HG03103 (cell line): Measurements from ENCODE around the gene STAG2.
A peak's percentile ranks its signal among the peaks of the same experiment; 100 is the strongest.

Experiments used
- ATAC-seq: cut with Tn5 transposase; IDR thresholded peaks from one replicate; pipeline ENCODE4 v1.9.1; 2021; ENCODE audit warnings: low read depth; ENCODE audit not compliant: unreplicated experiment

The STAG2 gene

GRCh38 chrX:123971982-123972381 lies 10.5 kb downstream of the STAG2 start:
- no peak for ATAC-seq

DNA sequence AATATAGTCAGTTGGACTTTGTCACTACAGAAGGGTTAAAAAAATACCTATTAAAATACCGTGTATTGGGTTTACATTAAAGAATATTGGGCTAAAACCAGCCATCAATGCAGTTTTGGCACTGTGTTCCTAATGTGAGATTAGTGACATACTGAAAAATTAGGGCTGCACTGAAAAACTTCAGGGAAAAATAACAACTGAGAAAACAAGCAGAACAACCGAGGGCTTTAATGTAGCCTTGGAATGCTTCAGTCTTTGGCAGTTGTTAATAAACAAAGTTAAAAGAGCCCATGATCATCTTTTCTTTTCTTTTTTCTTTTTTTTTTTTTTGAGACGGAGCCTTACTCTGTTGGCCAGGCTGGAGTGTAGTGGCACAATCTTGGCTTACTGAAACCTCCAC lies 12.4 kb downstream of the STAG2 start:
- no peak for ATAC-seq

DNA sequence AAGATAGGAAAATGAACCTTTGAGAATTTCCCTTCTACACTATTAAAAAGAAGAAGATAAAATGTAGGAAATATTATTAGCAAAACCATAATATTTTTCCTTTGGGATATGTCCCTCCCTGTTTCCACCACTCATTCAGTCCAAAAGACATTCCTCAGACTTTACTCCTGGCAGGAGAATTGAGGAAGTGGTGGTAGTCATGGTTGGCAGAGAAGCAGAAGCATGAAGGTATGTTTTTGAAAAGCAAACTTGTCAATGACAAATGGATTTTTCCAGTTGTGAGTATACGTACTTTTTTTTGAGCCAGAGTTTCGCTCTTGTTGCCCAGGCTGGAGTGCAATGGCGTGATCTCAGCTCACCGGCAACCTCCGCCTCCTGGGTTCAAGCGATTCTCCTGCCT lies 13.7 kb downstream of the STAG2 start:
- ATAC-seq, result no peak

DNA sequence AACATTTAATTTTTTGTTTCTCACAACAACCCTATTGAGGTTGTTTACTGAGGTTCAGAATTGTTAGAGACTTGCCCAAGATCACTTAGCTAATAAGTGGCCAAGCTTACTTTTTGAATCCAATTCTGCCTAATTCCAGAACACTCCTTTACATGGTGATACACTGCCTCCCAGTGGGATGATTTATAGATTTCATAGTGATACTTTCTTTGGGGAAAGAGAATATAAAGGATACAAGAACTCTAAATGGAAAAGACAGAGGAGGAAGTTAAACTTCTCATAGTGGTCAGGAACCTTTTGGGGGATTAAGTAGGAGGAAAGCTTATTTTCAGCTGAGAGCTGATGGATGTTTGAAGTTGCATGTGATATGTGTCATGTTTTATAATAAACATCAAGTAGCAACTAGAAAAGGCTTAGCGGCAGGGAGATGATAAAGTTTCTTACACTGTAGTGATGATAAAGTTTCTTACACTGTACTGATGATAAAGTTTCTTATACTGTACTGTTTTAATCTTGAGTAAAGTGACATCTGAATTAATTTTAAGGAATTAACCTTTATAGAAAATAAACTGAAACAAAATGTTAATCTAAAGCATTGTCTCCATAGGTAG lies 15.3 kb downstream of the STAG2 start:
- no peak for ATAC-seq

- no peak for ATAC-seq
These were observed 21.7 kb downstream of the STAG2 start for GRCh38 chrX:123983240-123983639.

DNA sequence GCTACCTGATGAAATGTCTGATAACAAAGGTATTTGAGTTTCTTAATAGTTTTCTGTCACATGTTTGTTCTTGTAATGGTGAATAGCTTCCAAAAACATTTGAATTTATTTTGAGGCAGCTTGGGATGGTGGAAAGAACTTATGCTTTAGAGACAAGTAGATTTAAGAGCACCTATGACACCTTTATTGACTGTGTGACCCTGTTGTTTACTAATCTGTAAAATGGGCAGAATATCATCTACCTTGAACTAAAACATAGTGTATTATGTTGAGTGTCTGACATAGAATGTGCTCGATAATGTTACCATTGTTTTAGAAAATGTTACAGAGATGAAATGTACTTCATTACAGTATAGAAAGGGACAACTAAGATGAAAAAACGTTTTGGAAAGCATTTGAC lies 24.9 kb downstream of the STAG2 start:
- ATAC-seq, result no peak

DNA sequence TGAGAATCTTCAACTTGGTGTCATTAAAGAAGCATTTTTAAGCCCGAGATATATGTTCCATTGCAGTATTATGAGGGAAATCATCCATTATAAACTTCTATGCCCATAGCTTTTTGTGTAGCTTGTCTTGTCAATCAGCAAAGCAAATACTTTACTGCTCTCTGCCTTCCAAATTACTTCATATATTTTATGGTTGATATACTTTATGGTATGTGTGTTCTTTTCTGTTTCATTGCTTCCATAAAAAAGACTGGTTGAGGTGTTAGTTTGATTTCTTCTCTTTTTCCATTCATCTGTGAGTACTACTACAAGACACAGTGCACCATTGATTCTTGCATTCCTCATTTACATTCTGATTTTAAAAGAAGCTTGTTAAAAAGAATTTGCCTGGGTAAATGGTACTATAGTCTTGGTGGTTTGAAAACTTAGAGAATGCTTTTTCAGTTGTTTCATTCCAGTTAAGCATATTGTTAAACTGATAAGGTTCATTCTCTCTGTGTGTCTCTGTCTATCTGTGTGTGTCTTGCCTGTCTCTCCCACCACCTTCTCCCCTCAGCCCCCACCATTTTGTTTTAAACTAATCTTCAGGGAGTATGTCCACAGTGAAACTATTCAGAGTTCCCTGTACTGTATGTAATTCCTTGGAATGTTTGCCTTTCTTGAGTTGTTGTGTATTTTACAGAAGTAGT lies 27.1 kb downstream of the STAG2 start:
- ATAC-seq, result no peak

- ATAC-seq, result no peak
These were observed 27.7 kb downstream of the STAG2 start for GRCh38 chrX:123989235-123989634.

DNA sequence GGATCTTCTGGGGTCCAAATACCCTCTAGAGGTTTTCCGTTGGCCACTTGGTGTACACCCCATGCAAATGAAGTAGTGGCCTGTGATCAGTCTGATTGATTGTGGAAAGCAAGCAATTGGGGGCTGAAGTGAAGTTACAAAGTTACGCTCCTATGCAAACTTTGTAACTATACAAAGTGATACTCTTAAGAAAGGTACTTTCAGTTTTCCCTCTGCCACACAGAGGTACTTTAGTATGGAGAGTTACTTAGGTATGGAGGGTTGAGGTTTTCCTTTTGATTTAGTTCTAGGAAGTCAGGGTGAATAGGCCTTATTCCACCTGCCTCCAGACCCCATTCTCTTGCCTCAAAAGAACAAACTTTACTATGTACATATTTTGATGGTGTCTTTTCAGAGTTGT lies 28.7 kb downstream of the STAG2 start:
- no peak for ATAC-seq

DNA sequence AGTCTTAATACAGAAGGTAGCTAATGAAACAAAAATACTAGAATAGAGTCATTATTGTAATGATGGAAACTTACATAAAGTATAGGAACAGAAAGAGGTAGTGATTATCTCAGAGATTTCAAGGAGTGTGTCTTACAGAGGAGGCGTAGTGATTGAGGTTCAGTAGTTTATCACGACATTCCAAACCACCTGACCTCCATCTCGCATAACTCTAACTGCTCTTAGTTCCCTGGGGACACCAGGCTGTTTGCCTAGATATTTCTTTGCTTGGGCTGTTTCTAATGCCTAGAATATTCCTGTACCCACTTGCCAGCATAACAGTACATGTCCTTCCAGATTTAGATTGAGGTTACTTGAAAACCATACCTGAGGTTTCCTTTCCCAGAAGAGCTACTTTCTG lies 29.1 kb downstream of the STAG2 start:
- ATAC-seq, result no peak

- no peak for ATAC-seq
These were observed 31.8 kb downstream of the STAG2 start for GRCh38 chrX:123993326-123993725.

DNA sequence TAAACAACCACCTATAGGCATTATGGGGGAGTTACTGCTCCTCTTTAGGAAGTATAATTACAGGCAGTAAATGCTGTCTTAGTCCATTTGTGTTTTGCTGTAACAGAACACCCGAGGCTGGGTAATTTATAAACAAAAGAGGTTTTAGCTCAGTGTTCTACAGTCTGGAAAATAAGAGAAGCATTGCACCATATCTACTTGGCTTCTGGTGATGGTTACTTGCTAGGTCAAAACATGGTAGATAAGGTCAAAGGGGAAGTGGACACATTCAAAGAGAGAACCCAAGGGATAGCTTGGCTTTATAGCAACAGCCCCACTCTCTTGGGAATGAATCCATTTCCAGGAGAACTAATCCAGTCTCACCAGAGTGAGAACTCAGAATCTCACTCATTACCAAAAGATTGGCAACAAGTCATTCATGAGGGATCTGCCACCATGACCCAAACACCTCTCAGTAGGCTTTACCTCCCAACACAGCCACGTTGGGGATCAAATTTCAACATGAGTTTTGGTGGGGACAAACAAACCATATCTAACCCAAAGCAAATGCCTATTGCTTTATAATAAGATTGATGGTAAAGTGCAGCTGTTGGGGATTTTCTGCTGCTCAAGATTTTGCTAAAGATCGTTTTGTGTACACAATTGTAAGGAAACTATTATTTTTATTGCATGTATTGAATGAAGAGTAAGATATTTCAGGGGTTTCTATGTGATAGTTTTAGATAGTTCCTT lies 32.6 kb downstream of the STAG2 start:
- no peak for ATAC-seq

DNA sequence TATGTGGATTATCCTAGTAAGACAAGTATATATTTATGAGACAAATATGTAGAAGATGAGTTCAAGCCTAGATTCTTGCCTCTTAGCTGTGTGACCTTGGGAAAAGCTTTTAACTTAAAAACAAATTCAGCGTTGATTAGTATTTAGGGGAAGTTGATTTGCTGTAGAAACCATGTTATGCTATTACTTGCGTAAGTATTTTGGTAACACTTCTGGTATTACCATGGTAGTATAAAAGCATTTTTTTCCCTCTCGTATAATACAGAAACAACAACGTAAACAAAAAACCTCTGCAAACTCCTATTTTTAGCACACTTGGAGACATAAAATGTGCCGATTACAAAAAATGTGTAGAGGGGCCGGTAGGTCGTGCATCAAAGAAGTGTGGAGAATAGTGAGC lies 33.2 kb downstream of the STAG2 start:
- ATAC-seq, result no peak

GRCh38 chrX:124001581-124001980 lies 40.1 kb downstream of the STAG2 start:
- ATAC-seq, result no peak

- no peak for ATAC-seq
These were observed 43.7 kb downstream of the STAG2 start for GRCh38 chrX:124005228-124005627.

DNA sequence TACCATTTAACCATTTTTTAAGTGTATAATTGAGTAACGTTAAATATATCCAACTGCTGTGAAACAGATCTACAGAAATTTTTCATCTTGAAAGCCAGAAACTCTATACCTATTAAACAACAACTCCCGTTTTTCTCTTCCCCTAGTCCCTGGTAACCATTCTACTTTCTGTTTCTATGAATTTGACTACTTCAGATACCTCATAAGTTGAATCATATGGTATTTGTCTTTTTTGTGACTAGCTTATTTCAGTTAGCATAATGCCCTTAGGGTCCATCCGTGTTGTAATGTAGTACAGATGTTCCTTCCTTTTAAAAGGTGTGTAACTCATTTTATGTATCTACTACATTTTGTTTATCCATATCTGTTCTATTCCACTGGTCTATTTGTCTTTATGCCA lies 48.7 kb downstream of the STAG2 start:
- ATAC-seq, result peak; percentile 51

- no peak for ATAC-seq
These were observed 49.1 kb downstream of the STAG2 start for GRCh38 chrX:124010566-124010965.

GRCh38 chrX:124015721-124016120 lies 54.2 kb downstream of the STAG2 start:
- ATAC-seq, result no peak

GRCh38 chrX:124016825-124017224 lies 55.3 kb downstream of the STAG2 start:
- no peak for ATAC-seq

- no peak for ATAC-seq
These were observed 56.5 kb downstream of the STAG2 start for GRCh38 chrX:124018023-124018422.

GRCh38 chrX:124023838-124024238 lies 62.3 kb downstream of the STAG2 start:
- no peak for ATAC-seq

- no peak for ATAC-seq
These were observed 65.0 kb downstream of the STAG2 start for GRCh38 chrX:124026529-124026928.
